Astrocyte (in vitro differentiated cells and primary cell): Measurements from ENCODE around the gene ARIH1. TPM values are rescaled to one million over a fixed set of nuclear protein-coding genes. Genes with fewer than 3 reads are reported as not detected.
A peak's percentile ranks its signal among the peaks of the same experiment; 100 is the strongest.

ENCODE experiments used
- DNase-seq: peaks from one replicate; pipeline ENCODE4 v3.0.0-alpha.2; 2010; ENCODE audit warnings: low read depth
- FAIRE-seq: peaks from 2 replicates; lab custom pipeline; 2011; peaks lifted over from hg19 to GRCh38; lab: Jason Lieb, UNC
- H2AFZ ChIP-seq: 2 replicates; pipeline ENCODE4 v1.6.0; 2012; ENCODE audit warnings: low read depth, low read length, inconsistent platforms
- H3K27ac ChIP-seq: 2 replicates; pipeline ENCODE4 v1.5.1; 2011; ENCODE audit warnings: low read depth, low read length, inconsistent platforms
- H3K27me3 ChIP-seq: 2 replicates; pipeline ENCODE4 v1.6.0; 2011; ENCODE audit warnings: low read length, inconsistent platforms; ENCODE audit not compliant: insufficient read depth
- H3K36me3 ChIP-seq: 2 replicates; pipeline ENCODE4 v1.5.1; 2011; ENCODE audit warnings: low read length, inconsistent platforms; ENCODE audit not compliant: insufficient read depth
- H3K4me1 ChIP-seq: 2 replicates; pipeline ENCODE4 v1.5.1; 2011; ENCODE audit warnings: low read length, inconsistent platforms; ENCODE audit not compliant: insufficient read depth
- H3K4me2 ChIP-seq: 2 replicates; pipeline ENCODE4 v1.6.0; 2012; ENCODE audit warnings: low read length, inconsistent platforms
- H3K4me3 ChIP-seq: 2 replicates; pipeline ENCODE4 v1.5.1; 2011; ENCODE audit warnings: low read depth, mild to moderate bottlenecking, low read length, inconsistent platforms; ENCODE audit not compliant: insufficient read depth
- H3K79me2 ChIP-seq: 2 replicates; pipeline ENCODE4 v1.6.0; 2012; ENCODE audit warnings: mild to moderate bottlenecking, low read length, inconsistent platforms; ENCODE audit not compliant: insufficient read depth
- H3K9ac ChIP-seq: 2 replicates; pipeline ENCODE4 v1.6.0; 2012; ENCODE audit warnings: mild to moderate bottlenecking, low read length, inconsistent platforms
- H3K9me3 ChIP-seq: 2 replicates; pipeline ENCODE4 v1.5.1; 2012; ENCODE audit warnings: low read depth, mild to moderate bottlenecking, low read length, inconsistent platforms; ENCODE audit not compliant: insufficient read depth
- H4K20me1 ChIP-seq: 2 replicates; pipeline ENCODE4 v1.6.0; 2012; ENCODE audit warnings: low read length, inconsistent platforms; ENCODE audit not compliant: insufficient read depth
- H3K27ac Mint-ChIP-seq: one replicate; pipeline ENCODE4 v1.8.0; 2021; ENCODE audit warnings: mild to moderate bottlenecking, mixed read lengths; ENCODE audit not compliant: unreplicated experiment
- H3K27me3 Mint-ChIP-seq: one replicate; pipeline ENCODE4 v1.8.0; 2021; ENCODE audit warnings: low read depth, mixed read lengths; ENCODE audit not compliant: unreplicated experiment
- H3K36me3 Mint-ChIP-seq: one replicate; pipeline ENCODE4 v1.8.0; 2021; ENCODE audit warnings: low read depth, mixed read lengths; ENCODE audit not compliant: unreplicated experiment
- H3K4me1 Mint-ChIP-seq: one replicate; pipeline ENCODE4 v1.8.0; 2021; ENCODE audit warnings: low read depth, mixed read lengths; ENCODE audit not compliant: unreplicated experiment
- H3K4me3 Mint-ChIP-seq: one replicate; pipeline ENCODE4 v1.8.0; 2021; ENCODE audit warnings: mild to moderate bottlenecking, moderate library complexity, mixed read lengths; ENCODE audit not compliant: unreplicated experiment
- H3K9me3 Mint-ChIP-seq: one replicate; pipeline ENCODE4 v1.8.0; 2021; ENCODE audit warnings: mild to moderate bottlenecking, mixed read lengths; ENCODE audit not compliant: unreplicated experiment
- CTCF ChIP-seq: IDR thresholded peaks from 2 replicates; pipeline ENCODE4 v1.5.1; 2011; ENCODE audit warnings: low read depth, mild to moderate bottlenecking, inconsistent platforms, low read length, moderate library complexity; ENCODE audit not compliant: insufficient read depth
- EZH2 ChIP-seq: IDR thresholded peaks from 2 replicates; pipeline ENCODE4 v1.6.1; 2012; ENCODE audit warnings: mild to moderate bottlenecking, low read length, inconsistent platforms; ENCODE audit not compliant: insufficient read depth
- total RNA-seq: library from RNA; stranded (reverse); gene quantifications from 2 replicates; pipeline ENCODE4 v1.2.1, GENCODE V29; 2021

The ARIH1 gene
- total RNA-seq, 1 donor from 2014 or later = 212 TPM

- Histone ChIP-seq H3K36me3 (no peaks in the 10 kb centered on the region), H4K20me1 (peaks cover 93% of the 10 kb centered on the region)
- H3K27me3 Mint-ChIP-seq = no peaks in the 10 kb centered on the region
These were observed 37.4 kb downstream of the ARIH1 start for GRCh38 chr15:72511536-72511935.

GRCh38 chr15:72515591-72516389, 41.7 kb downstream of the ARIH1 start:
- peaks cover 18% of the 10 kb centered on the region for H3K4me1 Mint-ChIP-seq
- H3K27ac ChIP-seq = no peak overlapping the region
- no peaks in the 10 kb centered on the region for H3K27me3 ChIP-seq
- no peak overlapping the region for H3K4me3 ChIP-seq
- no peak overlapping the region for H3K27ac Mint-ChIP-seq
- no peak overlapping the region for H3K4me3 Mint-ChIP-seq
- peaks cover 86% of the 10 kb centered on the region for H4K20me1 ChIP-seq
- FAIRE-seq = no peak
- no peaks in the 10 kb centered on the region for H3K36me3 ChIP-seq
- H3K9ac ChIP-seq = no peak overlapping the region
- no peaks in the 10 kb centered on the region for H3K9me3 ChIP-seq
- H3K4me2 ChIP-seq = no peak overlapping the region
- DNase-seq = peak; percentile 55
- no peaks in the 10 kb centered on the region for H3K27me3 Mint-ChIP-seq
- H3K9me3 Mint-ChIP-seq = no peaks in the 10 kb centered on the region
- H3K36me3 Mint-ChIP-seq = peaks cover 4% of the 10 kb centered on the region
- no peak overlapping the region for H2AFZ ChIP-seq
- no peaks in the 10 kb centered on the region for H3K4me1 ChIP-seq
- TF ChIP-seq EZH2 (no peak), CTCF (no peak)
- H3K79me2 ChIP-seq = peaks cover 94% of the 10 kb centered on the region

More at GRCh38 chr15:72511536-72511935, 37.4 kb downstream of the ARIH1 start:
- Mint-ChIP-seq H3K4me1 (peaks cover 19% of the 10 kb centered on the region), H3K9me3 (no peaks in the 10 kb centered on the region), H3K36me3 (peaks cover 4% of the 10 kb centered on the region), H3K27ac (no peak overlapping the region), H3K4me3 (no peak overlapping the region)
- Histone ChIP-seq H3K79me2 (peaks cover 97% of the 10 kb centered on the region), H2AFZ (no peak overlapping the region), H3K4me2 (no peak overlapping the region), H3K4me3 (no peak overlapping the region), H3K9me3 (no peaks in the 10 kb centered on the region), H3K4me1 (no peaks in the 10 kb centered on the region), H3K9ac (no peak overlapping the region), H3K27ac (no peak overlapping the region), H3K27me3 (no peaks in the 10 kb centered on the region)
- TF ChIP-seq EZH2 = no peak
- no peak for TF ChIP-seq CTCF
- FAIRE-seq (no peak), DNase-seq (peak; percentile 48)

GRCh38 chr15:72516777-72517176, 42.6 kb downstream of the ARIH1 start:
- H3K36me3 ChIP-seq = no peaks in the 10 kb centered on the region
- no peaks in the 10 kb centered on the region for H3K27me3 Mint-ChIP-seq
- H3K4me3 ChIP-seq = no peak overlapping the region
- peaks cover 4% of the 10 kb centered on the region for H3K36me3 Mint-ChIP-seq
- H3K27ac ChIP-seq = no peak overlapping the region
- no peaks in the 10 kb centered on the region for H3K27me3 ChIP-seq
- FAIRE-seq (no peak), DNase-seq (no peak)
- H3K4me3 Mint-ChIP-seq = no peak overlapping the region
- H3K79me2 ChIP-seq = peaks cover 93% of the 10 kb centered on the region
- H3K27ac Mint-ChIP-seq = peak overlapping the region; percentile 51
- no peaks in the 10 kb centered on the region for H3K4me1 ChIP-seq
- H2AFZ ChIP-seq = no peak overlapping the region
- H3K9me3 Mint-ChIP-seq = no peaks in the 10 kb centered on the region
- no peaks in the 10 kb centered on the region for H3K9me3 ChIP-seq
- H3K9ac ChIP-seq = no peak overlapping the region
- peaks cover 23% of the 10 kb centered on the region for H3K4me1 Mint-ChIP-seq
- H3K4me2 ChIP-seq = no peak overlapping the region
- no peak for TF ChIP-seq EZH2
- TF ChIP-seq CTCF = no peak
- H4K20me1 ChIP-seq = peaks cover 86% of the 10 kb centered on the region
